SK-N-SH (cell line): ENCODE data around the gene TEAD3. TPM values are rescaled to one million over a fixed set of nuclear protein-coding genes. Genes with fewer than 3 reads are reported as not detected.

Experiments
- CTCF ChIA-PET: fragments of 300-600, 350-600 bp; formaldehyde crosslinking; extraction: SDS; loops from one replicate; lab custom pipeline; 2021; lab: Yijun Ruan, JAX
- POLR2A ChIA-PET: fragments of 350-600 bp; sonication (Branson Sonifier 250); formaldehyde crosslinking; extraction: SDS; loops from one replicate; lab custom pipeline; 2020; ENCODE audit warnings: antibody characterized with exemption, inconsistent platforms; lab: Yijun Ruan, JAX
- DNase-seq: peaks from one replicate; pipeline ENCODE4 v3.0.0; 2012
- H2AFZ ChIP-seq: fragments of 200-600 bp; sonication (generic); 2 replicates; pipeline ENCODE4 v1.8.1; 2016; ENCODE audit warnings: antibody characterized with exemption, mild to moderate bottlenecking, low read depth
- H3F3A ChIP-seq: fragments of 200-600 bp; sonication (generic); replicated peaks from 2 replicates; pipeline ENCODE3; 2016; ENCODE audit warnings: antibody characterized with exemption, mild to moderate bottlenecking; ENCODE audit not compliant: insufficient read depth
- H3K27ac ChIP-seq, 2 experiments: fragments of 200-500 bp in 1 of 2; fragments of 200-600 bp in 1 of 2; sonication (Bioruptor generic) in 1 of 2; sonication (generic), shearing (Covaris generic) in 1 of 2; 2 replicates each; pipeline versions ENCODE4 v1.5.1 to v1.6.1; 2014 to 2016; ENCODE audit warnings: low read depth in 2 of 2, inconsistent platforms in 1 of 2, low read length in 1 of 2, mild to moderate bottlenecking in 1 of 2, mixed read lengths in 1 of 2
- H3K27me3 ChIP-seq: fragments of 200-600 bp; sonication (generic), shearing (Covaris generic); 2 replicates; pipeline ENCODE4 v1.6.1; 2016; ENCODE audit warnings: mixed run types; ENCODE audit not compliant: insufficient read depth
- H3K36me3 ChIP-seq, 2 experiments: fragments of 200-500 bp in 1 of 2; fragments of 200-600 bp in 1 of 2; sonication (Bioruptor generic) in 1 of 2; sonication (generic) in 1 of 2; replicated peaks in 1 of 2; 2 replicates each; pipeline versions ENCODE3 to v1.5.1; 2014 to 2016; ENCODE audit warnings: low read length in 1 of 2, mild to moderate bottlenecking in 1 of 2; ENCODE audit not compliant: insufficient read depth in 2 of 2, control insufficient read depth in 1 of 2
- H3K4me1 ChIP-seq, 2 experiments: fragments of 200-500 bp in 1 of 2; fragments of 200-600 bp in 1 of 2; sonication (Bioruptor generic) in 1 of 2; sonication (generic), shearing (Covaris generic) in 1 of 2; 2 replicates each; pipeline versions ENCODE4 v1.5.1 to v1.6.1; 2014 to 2016; ENCODE audit warnings: low read depth in 1 of 2, low read length in 1 of 2, mixed run types in 1 of 2; ENCODE audit not compliant: insufficient read depth in 2 of 2, control insufficient read depth in 1 of 2
- H3K4me2 ChIP-seq: fragments of 200-600 bp; sonication (generic), shearing (Covaris generic); 2 replicates; pipeline ENCODE4 v1.6.1; 2017; ENCODE audit warnings: mixed run types
- H3K4me3 ChIP-seq, 2 experiments: fragments of 200-500 bp in 1 of 2; fragments of 200-600 bp in 1 of 2; sonication (Bioruptor generic) in 1 of 2; sonication (generic), shearing (Covaris generic) in 1 of 2; 2 replicates each; pipeline versions ENCODE4 v1.5.1 to v1.8.1; 2014 to 2016; ENCODE audit warnings: low read depth in 2 of 2, inconsistent platforms in 1 of 2, low read length in 1 of 2, mild to moderate bottlenecking in 1 of 2, mixed read lengths in 1 of 2, moderate library complexity in 1 of 2
- H3K79me2 ChIP-seq: fragments of 200-600 bp; sonication (generic); 2 replicates; pipeline ENCODE4 v1.8.1; 2017; ENCODE audit warnings: mild to moderate bottlenecking; ENCODE audit not compliant: insufficient read depth
- H3K9ac ChIP-seq: fragments of 200-600 bp; sonication (generic); 2 replicates; pipeline ENCODE4 v1.6.1; 2017; ENCODE audit warnings: mixed run types
- H3K9me2 ChIP-seq: fragments of 200-600 bp; sonication (generic); 2 replicates; pipeline ENCODE4 v1.6.1; 2017; ENCODE audit warnings: mixed run types
- H3K9me3 ChIP-seq: fragments of 200-600 bp; sonication (generic); 2 replicates; pipeline ENCODE4 v1.6.1; 2017; ENCODE audit warnings: mixed run types, mild to moderate bottlenecking, moderate library complexity
- H4K20me1 ChIP-seq: fragments of 200-600 bp; sonication (generic); 2 replicates; pipeline ENCODE4 v1.6.1; 2017; ENCODE audit warnings: mild to moderate bottlenecking, mixed run types; ENCODE audit not compliant: insufficient read depth
- EZH2phosphoT487 ChIP-seq: fragments of 200-600 bp; sonication (generic); IDR thresholded peaks from 2 replicates; pipeline ENCODE4 v1.6.1; 2017; ENCODE audit warnings: low read depth, mixed run types, mild to moderate bottlenecking, antibody characterized with exemption, moderate library complexity, borderline replicate concordance
- FOSL2 ChIP-seq: IDR thresholded peaks from 2 replicates; pipeline ENCODE4 v1.4.0; 2012; ENCODE audit warnings: low read depth, mild to moderate bottlenecking, moderate library complexity, borderline replicate concordance
- FOXJ3 ChIP-seq: sonication (generic); formaldehyde crosslinking; IDR thresholded peaks from 2 replicates; pipeline ENCODE4 v1.5.1; 2020; ENCODE audit warnings: mild to moderate bottlenecking, missing genetic modification reagents
- FOXM1 ChIP-seq: IDR thresholded peaks from 2 replicates; pipeline ENCODE4 v1.4.0; 2012; ENCODE audit warnings: low read depth, mild to moderate bottlenecking
- GABPA ChIP-seq: IDR thresholded peaks from 2 replicates; pipeline ENCODE4 v1.4.0; 2012; ENCODE audit warnings: low read depth, mild to moderate bottlenecking
- GATA2 ChIP-seq: sonication (generic); formaldehyde crosslinking; IDR thresholded peaks from 2 replicates; pipeline ENCODE4 v1.5.0; 2020; ENCODE audit warnings: mild to moderate bottlenecking, missing genetic modification reagents
- IRF3 ChIP-seq: fragments of 150-350 bp; IDR thresholded peaks from 2 replicates; pipeline ENCODE4 v1.6.1; 2016; ENCODE audit warnings: mild to moderate bottlenecking, low read depth, low read length
- JUND ChIP-seq: IDR thresholded peaks from 2 replicates; pipeline ENCODE4 v1.4.0; 2012
- MXI1 ChIP-seq: IDR thresholded peaks from 2 replicates; pipeline ENCODE4 v1.6.1; 2012; ENCODE audit warnings: mild to moderate bottlenecking, low read depth, low read length, improper control_type of control experiment
- NFIC ChIP-seq: IDR thresholded peaks from 2 replicates; pipeline ENCODE4 v1.4.0; 2012; ENCODE audit warnings: borderline replicate concordance
- PBX3 ChIP-seq: IDR thresholded peaks from 2 replicates; pipeline ENCODE4; 2012
- RAD21 ChIP-seq: IDR thresholded peaks from 2 replicates; pipeline ENCODE4 v1.6.1; 2012; ENCODE audit warnings: mild to moderate bottlenecking, low read length
- RCOR1 ChIP-seq: fragments of 150-350 bp; IDR thresholded peaks from 2 replicates; pipeline ENCODE4 v1.6.1; 2017; ENCODE audit warnings: antibody characterized with exemption, low read length
- RFX5 ChIP-seq: IDR thresholded peaks from 2 replicates; pipeline ENCODE4 v1.6.1; 2012; ENCODE audit warnings: mild to moderate bottlenecking, improper control_type of control experiment, low read length
- TAF1 ChIP-seq: IDR thresholded peaks from 2 replicates; pipeline ENCODE4 v1.6.1; 2012; ENCODE audit warnings: low read depth, mild to moderate bottlenecking, low read length, moderate library complexity, borderline replicate concordance
- TCF12 ChIP-seq: IDR thresholded peaks from 2 replicates; pipeline ENCODE4 v1.4.0; 2012
- USF1 ChIP-seq: IDR thresholded peaks from 2 replicates; pipeline ENCODE4 v1.4.0; 2012; ENCODE audit warnings: low read depth, borderline replicate concordance
- USF2 ChIP-seq: fragments of 150-350 bp; IDR thresholded peaks from 2 replicates; pipeline ENCODE4 v1.6.1; 2017; ENCODE audit warnings: antibody characterized with exemption, low read length, low read depth, borderline replicate concordance
- ZBTB33 ChIP-seq: IDR thresholded peaks from 2 replicates; pipeline ENCODE4 v1.4.0; 2012; ENCODE audit warnings: low read depth, borderline replicate concordance
- WGBS: methylation state at CpG from one replicate; pipeline ENCODE4 v1.1.6; 2017; ENCODE audit warnings: low lambda C conversion rate; 5-methylcytosine and 5-hydroxymethylcytosine counted together
- polyA plus RNA-seq, 3 experiments: library from polyadenylated mRNA; depleted of rRNA; stranded (reverse); fragments of >200 nt; gene quantifications; 2 replicates each; pipeline ENCODE4 v1.2.3, GENCODE V29; 2012

The TEAD3 gene
- polyA plus RNA-seq, 1 of the 3 experiments (the other 2 are of a cell fraction), result 7.1 TPM

- H3K4me1 ChIP-seq, result peaks cover 0 to 21% of the 10 kb centered on the region in 2 experiments; a peak in 1 of 4 replicates
- 96% methylated on average over 7 of the region's 8 CpGs for WGBS
- no peak overlapping the region for H3K27ac ChIP-seq
- no peak overlapping the region for H3K4me2 ChIP-seq
- H2AFZ ChIP-seq, result no peak overlapping the region
- H3K9me2 ChIP-seq, result no peaks in the 10 kb centered on the region
- H3K36me3 ChIP-seq, result peaks cover 13% of the 10 kb centered on the region in 2 experiments
- no peak overlapping the region for H3K9ac ChIP-seq
- no peaks in the 10 kb centered on the region for H4K20me1 ChIP-seq
- ChIA-PET POLR2A (no interaction called here), CTCF (interaction anchor here (0.9 to 1.8 kb wide), 3 partner anchors 11 to 84 kb away, joined by 3 read pairs; no protein-coding TSS in a partner anchor)
- no peaks in the 10 kb centered on the region for H3K27me3 ChIP-seq
- H3K4me3 ChIP-seq, result no peak overlapping the region
- no peak for DNase-seq
- TF ChIP-seq ZBTB33 (no peak), USF2 (no peak), USF1 (no peak), FOXJ3 (CRISPR knock-in tag) (no peak), TCF12 (no peak), JUND (no peak), GABPA (no peak), TAF1 (no peak), NFIC (no peak), RFX5 (no peak), GATA2 (CRISPR knock-in tag) (no peak), IRF3 (no peak), MXI1 (no peak), RCOR1 (no peak), FOSL2 (no peak), PBX3 (no peak), EZH2phosphoT487 (no peak), RAD21 (no peak), FOXM1 (no peak)
- H3K9me3 ChIP-seq, result peaks cover 11% of the 10 kb centered on the region; the same call in 1 of the 2 replicates
- H3F3A ChIP-seq, result no peaks in the 10 kb centered on the region
- no peaks in the 10 kb centered on the region for H3K79me2 ChIP-seq
Measured at GRCh38 chr6:35426074-35426473, 70.8 kb downstream of the TEAD3 start.
